Measurements from ENCODE around the gene ANLN.
"Not testable (repeated sequence)": the region's sequence is repeated elsewhere in the genome, so short reads cannot be mapped to it uniquely, and the experiment has no call there.

Gene ANLN, protein sequence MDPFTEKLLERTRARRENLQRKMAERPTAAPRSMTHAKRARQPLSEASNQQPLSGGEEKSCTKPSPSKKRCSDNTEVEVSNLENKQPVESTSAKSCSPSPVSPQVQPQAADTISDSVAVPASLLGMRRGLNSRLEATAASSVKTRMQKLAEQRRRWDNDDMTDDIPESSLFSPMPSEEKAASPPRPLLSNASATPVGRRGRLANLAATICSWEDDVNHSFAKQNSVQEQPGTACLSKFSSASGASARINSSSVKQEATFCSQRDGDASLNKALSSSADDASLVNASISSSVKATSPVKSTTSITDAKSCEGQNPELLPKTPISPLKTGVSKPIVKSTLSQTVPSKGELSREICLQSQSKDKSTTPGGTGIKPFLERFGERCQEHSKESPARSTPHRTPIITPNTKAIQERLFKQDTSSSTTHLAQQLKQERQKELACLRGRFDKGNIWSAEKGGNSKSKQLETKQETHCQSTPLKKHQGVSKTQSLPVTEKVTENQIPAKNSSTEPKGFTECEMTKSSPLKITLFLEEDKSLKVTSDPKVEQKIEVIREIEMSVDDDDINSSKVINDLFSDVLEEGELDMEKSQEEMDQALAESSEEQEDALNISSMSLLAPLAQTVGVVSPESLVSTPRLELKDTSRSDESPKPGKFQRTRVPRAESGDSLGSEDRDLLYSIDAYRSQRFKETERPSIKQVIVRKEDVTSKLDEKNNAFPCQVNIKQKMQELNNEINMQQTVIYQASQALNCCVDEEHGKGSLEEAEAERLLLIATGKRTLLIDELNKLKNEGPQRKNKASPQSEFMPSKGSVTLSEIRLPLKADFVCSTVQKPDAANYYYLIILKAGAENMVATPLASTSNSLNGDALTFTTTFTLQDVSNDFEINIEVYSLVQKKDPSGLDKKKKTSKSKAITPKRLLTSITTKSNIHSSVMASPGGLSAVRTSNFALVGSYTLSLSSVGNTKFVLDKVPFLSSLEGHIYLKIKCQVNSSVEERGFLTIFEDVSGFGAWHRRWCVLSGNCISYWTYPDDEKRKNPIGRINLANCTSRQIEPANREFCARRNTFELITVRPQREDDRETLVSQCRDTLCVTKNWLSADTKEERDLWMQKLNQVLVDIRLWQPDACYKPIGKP

DNA sequence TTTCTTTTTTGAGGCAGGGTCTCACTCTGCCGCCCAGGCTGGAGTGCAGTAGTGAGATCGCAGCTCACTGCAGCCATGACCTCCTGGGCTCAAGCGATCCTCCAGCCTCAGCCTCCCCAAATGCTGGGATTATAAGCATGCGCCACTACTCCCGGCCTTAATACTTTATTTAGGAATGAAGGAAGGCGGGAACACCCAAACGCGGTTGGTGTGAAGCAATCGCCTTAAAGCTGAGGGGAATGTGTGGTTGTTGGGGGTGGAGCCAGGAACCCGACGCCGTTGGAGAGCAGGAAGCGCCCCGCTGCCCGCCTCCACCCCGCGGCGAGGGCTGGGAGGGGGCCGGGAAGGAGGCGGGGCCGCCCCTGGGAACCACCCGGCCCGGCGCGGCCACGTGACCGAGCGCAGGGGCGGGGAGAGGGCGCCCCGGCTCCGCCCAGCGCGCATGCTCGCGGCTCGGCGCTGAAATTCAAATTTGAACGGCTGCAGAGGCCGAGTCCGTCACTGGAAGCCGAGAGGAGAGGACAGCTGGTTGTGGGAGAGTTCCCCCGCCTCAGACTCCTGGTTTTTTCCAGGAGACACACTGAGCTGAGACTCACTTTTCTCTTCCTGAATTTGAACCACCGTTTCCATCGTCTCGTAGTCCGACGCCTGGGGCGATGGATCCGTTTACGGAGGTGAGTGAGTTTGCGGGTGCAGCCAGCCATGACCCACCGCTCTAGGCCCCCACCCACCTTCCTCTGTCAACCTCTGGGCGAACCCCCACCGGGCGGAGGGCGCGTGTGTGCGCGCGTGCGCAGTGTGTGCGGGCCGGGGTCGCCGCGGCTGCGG, at the start of gene ANLN:
ANLN (plus strand) TSS at position 492 of the 828 bp plus-strand sequence; CDS start at position 657, 165 bp downstream.
- peak; percentile 81 to 87 for DNase-seq

DNA sequence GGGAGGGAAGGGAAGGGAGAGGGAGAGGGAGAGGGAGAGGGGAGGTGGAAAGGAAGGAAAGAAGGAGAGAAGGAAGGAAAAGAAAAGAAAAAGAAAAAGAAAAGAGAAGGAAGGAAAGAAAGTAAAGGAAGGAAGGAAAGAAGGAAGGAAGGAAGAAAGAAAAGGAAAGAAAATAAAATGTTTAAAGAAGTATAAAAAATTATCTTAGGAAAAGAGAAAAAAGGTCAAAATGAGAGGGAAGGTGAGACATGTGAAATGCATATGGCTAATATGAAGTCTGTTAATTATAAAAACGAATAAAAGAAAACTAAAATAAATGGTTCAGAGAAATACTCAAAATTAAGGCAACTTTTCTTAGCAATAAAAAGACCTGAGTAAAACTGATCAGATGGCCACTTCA, 46.1 kb upstream of the ANLN start:
- DNase-seq: no peak

DNA sequence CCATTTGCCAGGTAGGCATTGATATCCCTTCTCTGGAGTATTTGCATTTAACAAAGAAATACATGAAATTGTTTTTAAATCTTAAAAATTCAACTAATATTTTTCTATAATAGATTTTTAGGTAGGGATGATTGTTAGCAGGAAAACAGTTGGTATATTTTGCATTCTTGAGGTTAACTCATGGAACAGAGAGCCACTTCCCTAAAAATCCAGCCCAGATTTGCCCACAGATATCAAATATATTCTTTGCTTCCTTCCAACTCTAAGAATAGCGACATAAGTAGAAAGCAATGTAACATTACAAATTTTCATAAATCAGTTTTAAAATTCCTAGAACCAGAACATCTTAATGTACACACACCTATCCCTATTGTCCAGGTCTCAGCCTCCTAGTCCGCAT, 45.0 kb upstream of the ANLN start:
- no peak for DNase-seq

DNA sequence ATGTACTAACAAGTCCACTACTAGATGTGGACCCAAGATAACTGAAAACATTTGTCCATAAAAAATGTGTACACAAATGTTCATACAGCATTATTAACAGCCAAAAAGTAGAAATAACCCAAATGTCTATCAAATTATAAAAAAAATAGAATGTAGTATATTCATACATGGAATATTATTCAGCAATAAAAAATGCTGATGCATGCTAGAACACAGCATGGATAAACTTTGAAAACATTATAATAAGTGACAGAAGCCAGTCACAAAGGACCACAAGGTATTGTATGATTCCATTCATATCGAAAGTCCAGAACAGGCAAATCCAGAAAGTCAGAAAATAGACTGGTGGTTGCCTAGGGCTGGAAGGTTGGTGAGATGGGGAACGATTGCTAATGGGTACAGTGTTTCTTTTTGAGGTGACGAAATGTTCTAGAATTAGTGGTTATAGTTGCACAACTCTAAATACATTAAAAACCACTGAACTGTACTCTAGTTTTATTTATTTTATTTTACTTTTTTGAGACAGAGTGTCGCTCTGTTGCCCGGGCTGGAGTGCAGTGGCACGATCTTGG, 43.3 kb upstream of the ANLN start:
- no peak for DNase-seq

DNA sequence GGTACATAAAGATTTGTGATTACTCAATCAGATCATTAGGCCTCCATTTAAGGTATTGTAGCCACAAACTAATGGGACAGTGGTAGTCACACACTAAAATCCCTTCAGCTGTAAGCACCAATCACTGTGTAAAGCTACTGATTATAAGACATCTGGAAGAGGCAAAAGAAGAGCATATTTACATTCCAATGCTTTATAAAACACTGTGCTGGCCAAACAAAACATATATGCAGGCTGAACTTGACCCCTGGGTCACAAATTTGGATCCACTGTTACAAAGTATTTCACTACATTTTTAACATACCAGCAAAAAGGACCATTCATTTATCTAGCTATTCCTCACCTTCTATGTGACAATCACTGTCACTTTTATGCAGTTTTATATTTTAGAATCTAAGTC, 41.4 kb upstream of the ANLN start:
- no peak for DNase-seq

DNA sequence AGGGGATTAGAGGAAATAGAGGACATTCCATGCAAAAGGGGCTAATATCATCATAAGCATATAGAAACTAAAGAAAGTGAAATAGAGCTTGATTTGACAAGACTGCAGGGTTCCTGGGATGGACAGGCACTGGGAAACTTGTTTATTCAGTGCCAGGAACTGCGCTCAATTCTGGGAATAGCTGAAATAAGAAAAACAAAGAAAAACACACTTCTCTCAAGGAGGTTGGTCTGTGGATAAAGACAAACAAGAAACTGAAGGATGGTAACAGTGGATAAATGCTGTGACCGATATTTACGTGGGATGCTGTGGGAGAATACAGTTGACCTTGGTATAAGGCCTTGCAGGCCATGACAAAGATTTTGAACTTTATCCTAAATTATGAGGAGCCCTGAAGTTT, 40.9 kb upstream of the ANLN start:
- DNase-seq: no peak

DNA sequence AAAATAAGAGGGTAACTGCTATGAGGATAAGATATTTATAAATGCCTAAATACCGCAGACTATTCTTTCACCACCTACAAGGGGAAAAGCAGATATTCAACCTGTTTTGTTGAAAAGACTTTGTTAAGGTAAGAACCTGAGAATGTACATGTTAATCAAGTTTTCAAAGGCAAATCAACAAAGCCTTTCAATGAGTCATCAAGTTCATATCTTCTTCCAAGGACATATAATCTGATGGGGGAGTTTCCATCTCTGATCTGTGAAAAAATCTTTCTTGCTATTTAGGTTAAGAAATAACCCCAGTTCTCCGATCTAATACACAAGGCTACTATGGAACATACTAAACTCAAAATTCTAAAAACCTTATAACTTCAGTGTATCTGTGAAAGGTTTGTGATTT, 40.0 kb upstream of the ANLN start:
- DNase-seq: no peak

DNA sequence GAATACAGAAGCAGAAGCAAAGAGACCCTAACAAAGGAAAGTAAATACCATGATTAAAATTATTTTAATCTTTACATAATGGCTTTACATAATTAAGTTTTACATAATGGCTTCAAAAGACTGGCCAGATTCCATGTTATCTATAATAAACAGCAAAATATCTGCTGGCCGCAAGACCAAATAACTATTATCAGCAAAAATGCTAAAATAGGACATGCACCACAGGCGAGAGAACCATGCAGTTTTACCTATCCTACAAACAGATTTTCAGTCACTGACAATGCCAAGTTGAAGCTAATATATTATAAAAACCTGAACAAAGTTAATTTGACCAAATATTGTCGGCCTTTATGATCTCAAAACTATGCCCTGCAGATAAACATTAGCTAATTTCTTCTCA, 34.2 kb upstream of the ANLN start:
- no peak for DNase-seq

DNA sequence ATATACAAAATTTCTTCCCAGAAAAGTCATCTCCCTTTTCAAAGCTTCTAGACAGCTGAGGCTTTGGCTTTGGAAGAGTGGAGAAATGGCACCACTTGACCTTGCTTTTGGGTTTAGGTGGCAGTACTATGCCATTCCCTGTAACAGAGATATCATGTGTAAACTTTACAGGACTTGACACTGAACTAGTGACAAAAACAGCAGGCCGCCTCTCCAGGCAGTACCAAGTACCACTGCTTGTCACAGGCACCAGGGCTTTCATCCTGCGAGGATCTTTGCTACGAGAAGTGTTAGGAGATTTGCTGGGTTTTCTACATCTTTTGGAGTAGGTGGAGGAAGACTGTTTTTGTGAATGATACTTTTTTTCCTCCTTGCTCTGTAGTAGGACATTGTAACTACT, 32.6 kb upstream of the ANLN start:
- no peak for DNase-seq

DNA sequence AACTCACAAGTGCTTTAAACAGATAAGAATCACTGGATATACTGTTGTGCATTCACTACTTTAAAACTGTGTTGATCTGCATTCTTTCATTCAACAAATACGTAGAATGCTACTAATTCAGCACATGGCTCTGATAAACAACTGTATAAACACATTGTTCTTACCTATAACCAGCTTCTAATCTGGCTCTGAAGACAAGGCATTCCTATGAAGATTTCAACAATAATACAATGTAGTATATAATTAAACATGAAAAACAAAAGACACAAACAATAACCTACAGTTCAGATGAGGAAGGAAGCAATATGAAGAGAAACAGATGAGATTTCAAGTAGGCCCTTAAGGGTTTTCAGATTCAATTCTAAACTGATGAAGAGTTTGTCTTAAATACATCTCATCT, 31.1 kb upstream of the ANLN start:
- no peak for DNase-seq

DNA sequence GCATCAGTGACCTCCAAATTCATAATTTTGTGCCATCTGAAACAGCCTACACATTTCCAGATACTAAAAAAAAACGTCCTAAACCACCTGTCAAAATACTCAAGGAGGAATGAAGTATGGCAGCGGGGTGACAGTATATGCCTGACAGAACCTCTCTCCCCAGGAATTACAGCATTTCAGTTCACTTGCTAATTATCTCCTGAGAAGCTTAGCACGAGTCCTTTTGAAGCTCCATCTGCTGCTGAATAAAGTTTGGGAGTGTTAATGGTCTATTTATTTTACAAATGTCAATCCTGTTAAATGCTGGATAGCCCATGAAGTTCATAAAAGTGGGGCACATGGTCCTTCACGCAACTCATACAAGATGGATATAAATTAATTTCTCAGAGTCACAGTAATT, 29.4 kb upstream of the ANLN start:
- no peak for DNase-seq

DNA sequence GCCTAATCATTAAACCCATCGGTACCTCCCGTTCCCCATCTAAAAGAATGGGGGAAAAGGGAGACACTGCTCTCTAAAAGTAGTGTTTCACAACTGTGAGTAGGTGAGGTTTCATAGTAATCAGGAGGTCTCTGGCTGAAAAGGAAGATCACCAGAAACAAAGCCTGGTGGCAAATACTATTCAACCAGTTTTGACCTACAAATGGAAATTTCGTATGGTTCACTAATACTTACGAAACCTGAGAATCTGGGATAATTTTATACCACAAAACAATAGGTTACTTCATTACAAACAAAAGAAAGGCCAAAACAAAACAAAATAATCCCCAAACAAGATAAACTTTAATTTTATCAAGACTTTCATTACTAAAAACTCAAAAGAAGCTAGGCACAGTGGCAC, 28.4 kb upstream of the ANLN start:
- DNase-seq: no peak

DNA sequence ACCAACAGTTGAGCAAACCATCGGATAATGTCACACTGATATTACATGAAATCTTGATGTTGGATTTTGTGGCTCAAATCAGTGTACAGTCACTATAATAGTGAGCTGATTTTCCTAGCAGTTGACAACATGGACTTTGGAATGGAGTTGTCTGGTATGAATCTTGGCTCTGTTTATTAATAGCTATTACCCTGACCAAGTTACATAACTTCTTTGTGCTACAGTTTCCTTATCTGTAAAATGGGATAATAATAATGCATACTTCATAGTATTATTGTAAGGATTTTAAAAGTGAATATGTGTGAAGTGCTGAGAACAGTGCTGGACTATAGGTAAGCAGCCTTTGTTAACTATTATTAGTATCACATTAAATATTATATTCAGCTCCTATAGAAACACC, 26.1 kb upstream of the ANLN start:
- no peak for DNase-seq

DNA sequence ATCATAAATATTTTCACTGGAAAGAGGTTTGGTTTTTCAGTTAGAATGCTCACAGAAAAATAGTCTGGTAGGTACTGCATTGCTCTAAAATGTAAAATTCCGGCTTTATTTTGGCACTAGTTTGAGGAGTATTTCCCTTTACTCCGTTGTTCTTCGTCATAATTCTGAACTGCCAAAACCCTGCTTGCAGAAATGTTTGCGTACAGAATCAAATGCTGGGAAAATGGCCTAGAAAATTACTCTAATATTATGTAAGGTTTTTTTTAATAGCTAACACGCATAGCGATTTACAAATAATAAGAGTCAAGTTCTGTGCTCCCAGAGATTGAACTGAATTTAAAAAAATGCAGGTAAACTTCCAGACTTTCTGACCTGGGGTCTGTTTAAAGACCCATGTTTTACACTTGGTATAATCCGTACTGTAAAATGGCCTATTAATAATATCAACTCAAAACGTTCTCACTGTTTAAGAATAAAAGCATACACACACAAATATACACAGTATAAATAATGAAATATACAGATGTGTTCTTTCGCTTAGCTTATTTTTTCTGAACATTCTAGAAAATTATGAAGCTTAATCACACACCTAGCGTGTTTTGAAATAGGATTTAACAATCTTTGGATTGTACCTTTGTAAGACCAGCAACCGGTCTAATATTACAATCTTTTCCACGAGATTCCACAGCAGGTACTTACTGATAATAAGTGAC, 23.5 kb upstream of the ANLN start:
- no peak for DNase-seq

DNA sequence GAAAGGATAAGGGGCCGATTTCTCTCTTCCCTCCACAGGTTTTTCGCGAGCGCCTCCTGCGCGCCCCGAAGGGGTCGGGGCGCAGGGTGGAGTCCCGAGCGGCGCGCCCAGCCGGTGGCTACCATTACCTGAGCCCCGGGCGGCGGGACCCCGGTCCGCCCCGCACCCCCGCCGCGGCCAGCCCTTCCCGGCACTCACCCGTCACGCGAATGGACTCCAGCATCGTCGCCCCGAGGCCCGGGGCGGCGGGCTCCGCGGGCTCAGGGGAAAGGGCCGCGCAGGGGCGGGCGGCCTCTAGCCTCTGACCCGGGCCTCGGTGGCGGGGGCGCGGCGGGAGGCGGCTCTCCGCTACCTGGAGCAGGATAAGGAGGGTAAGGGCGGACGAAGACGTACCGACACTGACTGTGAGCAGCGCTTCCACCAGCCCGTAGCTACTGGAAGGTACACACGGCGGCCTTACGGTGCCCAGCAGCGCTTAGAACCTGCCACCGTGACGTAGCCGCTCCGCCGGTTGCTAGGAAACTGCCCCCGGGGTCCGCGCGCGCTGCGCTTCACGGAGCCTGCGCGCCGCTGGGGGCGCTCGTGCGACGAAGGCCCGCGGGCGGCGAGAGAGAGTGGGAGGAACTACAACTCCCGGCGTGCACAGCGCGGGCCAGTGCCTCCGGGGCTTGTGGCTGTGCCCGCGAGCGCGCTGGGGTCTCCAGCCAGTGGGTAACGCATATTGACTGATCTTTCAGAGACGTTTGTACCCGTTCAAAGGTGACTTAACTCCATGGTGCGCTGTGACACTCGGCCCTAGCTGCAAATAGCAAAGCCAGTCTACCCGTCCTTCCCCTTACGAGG, 22.7 kb upstream of the ANLN start:
- DNase-seq: peak; percentile 71 to 89

DNA sequence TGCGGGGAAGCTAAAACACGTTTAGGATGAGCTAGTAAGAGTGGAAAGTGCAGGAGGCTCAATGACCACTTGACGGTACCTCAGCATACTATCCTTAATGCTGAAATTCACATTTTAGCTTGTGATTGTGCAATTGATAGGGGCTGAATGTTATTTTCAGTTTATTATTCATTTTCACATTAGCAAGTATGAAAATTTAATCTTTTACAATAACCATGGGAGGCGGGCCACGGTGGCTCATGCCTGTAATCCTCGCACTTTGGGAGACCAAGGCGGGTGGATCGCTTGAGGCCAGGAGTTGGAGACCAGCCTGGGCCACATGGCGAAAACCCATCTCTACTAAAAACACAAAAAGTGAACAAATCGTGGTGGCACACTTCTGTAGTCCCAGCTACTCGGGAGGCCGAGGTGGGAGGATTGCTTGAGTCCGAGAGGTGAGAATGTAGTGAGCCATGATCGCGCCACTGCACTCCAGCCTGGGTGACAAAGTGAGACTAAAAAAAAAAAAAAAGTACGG, 22.0 kb upstream of the ANLN start:
- no peak for DNase-seq

DNA sequence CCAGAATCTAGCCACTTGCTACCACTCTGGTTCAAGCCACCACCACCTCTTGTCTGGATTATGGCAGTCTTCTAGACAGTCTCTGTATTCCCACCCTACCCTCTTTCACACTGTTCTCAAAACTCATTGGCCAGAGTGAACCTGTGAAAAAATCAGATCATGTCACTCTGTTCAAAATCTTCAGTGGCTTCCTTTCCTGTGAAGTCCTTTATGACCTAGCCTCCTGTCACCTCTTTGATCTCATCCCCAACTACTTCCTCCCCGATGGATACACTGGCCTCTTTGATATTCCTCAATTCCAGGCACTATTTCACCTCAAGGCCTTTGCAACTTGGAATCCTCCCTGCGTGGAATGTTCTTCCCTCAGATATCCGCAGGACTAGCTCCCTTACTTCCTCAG, 21.2 kb upstream of the ANLN start:
- DNase-seq: no peak

DNA sequence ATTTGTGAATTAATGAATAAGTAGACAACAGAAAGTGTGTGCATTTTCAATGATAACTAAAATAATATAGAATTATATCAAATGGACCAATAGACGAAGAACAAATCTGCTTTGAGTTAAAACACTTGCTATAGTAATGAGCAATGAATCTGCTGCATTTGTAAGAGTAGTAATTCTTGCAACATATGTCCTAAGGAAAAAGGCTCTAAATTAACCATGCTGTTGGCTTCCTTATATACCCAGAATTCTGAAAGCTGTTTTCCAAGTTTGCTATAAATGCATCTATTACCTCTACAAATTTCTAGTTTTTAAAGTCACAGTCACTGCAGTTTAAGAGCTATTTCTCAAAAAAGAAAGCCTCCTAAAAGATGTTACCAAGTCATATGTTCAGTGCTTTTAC, 20.5 kb upstream of the ANLN start:
- no peak for DNase-seq

DNA sequence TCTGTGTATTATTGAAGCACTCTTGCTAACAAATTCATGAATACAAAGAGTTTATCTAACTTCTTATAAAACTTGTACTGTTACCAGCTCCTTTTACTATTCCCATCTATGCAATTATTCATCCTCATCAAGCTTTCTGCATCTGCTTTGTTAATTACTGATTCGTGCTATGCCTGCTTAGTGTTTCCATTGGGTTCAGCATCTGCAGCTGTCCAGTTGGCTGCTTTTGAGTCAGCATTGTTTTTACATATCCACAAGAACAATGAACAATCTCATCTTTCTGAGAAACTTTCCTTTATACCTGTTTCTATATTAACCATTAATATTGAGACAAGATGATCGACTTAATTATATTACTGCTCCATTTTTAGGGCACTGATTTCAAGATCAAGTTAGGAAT, 19.6 kb upstream of the ANLN start:
- no peak for DNase-seq

DNA sequence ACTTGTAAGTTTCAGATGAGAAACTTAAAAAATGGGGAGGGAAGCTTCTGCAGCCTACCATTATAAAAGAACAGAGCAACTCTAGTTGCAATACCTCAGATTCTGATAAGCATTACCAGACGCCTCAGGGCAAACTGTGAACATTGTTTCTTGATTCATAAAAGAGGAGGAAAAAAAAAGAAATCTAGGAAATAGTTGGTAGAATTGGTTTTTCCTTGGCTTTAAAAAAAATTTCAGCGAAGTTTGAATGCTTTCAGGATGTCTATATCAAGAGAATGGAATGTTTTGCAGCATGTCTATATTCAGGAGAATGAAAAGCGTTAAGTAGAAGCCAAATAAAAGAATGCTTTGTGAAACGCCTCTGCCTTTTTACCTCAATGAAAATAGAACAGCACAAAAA, 17.5 kb upstream of the ANLN start:
- no peak for DNase-seq

DNA sequence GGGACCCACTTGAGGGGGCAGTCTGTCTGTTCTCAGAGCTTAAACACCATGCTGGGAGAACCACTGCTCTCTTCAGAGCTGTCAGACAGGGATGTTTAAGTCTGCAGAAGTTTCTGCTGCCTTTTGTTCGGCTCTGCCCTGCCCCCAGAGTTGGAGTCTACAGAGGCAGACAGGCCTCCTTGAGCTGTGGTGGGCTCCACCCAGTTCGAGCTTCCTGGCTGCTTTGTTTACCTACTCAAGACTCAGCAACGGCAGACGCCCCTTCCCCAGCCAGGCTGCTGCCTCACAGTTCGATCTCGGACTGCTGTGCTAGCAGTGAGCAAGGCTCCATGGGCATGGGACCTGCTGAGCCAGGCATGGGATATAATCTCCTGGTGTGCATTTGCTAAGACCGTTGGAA, 11.1 kb upstream of the ANLN start:
- DNase-seq: not testable (repeated sequence)
